ENCODE measurements around the gene SPRED1.

- TF ChIP-seq TCF7L2 (IDR thresholded peaks at IDR 0.05; ENCODE audit: borderline replicate concordance, low read depth, low read length) (no peak), KLF1 (tag by site-specific recombination; IDR thresholded peaks at IDR 0.05) (no peak)
- TF ChIP-seq, protein P1, sequence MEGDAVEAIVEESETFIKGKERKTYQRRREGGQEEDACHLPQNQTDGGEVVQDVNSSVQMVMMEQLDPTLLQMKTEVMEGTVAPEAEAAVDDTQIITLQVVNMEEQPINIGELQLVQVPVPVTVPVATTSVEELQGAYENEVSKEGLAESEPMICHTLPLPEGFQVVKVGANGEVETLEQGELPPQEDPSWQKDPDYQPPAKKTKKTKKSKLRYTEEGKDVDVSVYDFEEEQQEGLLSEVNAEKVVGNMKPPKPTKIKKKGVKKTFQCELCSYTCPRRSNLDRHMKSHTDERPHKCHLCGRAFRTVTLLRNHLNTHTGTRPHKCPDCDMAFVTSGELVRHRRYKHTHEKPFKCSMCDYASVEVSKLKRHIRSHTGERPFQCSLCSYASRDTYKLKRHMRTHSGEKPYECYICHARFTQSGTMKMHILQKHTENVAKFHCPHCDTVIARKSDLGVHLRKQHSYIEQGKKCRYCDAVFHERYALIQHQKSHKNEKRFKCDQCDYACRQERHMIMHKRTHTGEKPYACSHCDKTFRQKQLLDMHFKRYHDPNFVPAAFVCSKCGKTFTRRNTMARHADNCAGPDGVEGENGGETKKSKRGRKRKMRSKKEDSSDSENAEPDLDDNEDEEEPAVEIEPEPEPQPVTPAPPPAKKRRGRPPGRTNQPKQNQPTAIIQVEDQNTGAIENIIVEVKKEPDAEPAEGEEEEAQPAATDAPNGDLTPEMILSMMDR (tag by site-specific recombination; IDR thresholded peaks at IDR 0.05), result no peak
These were observed 7.4 kb downstream of the SPRED1 start for GRCh38 chr15:38260077-38260476.
